Endothelial cell of umbilical vein (primary cell): ENCODE measurements around the gene MINDY3. TPM values are rescaled to one million over a fixed set of nuclear protein-coding genes. Genes with fewer than 3 reads are reported as not detected.

ENCODE experiments used
- BruUV-seq: library from RNA; stranded (reverse); fragments of 400-500 nt; replicated peaks from 2 replicates; lab custom pipeline; 2021; lab: Mats Ljungman, UMichigan
- CTCF ChIA-PET: fragments of 300-600, 350-600 bp; sonication (Branson Sonifier 250); formaldehyde crosslinking; loops from one replicate; lab custom pipeline; 2021; ENCODE audit warnings: antibody characterized with exemption, inconsistent platforms; lab: Charles Lee
- POLR2A ChIA-PET: fragments of 300-600, 350-600 bp; sonication (Branson Sonifier 250); formaldehyde crosslinking; loops from one replicate; lab custom pipeline; 2021; ENCODE audit warnings: antibody characterized with exemption, inconsistent platforms; lab: Charles Lee
- DNase-seq: peaks from one replicate; pipeline ENCODE4 v3.0.0-alpha.2; 2011; ENCODE audit warnings: low read depth, low spot score
- FAIRE-seq: peaks from 2 replicates; lab custom pipeline; 2011; peaks lifted over from hg19 to GRCh38; lab: Jason Lieb, UNC
- H2AFZ ChIP-seq: 2 replicates; pipeline ENCODE4 v1.6.0; 2012; ENCODE audit warnings: low read depth, low read length, control low read depth, inconsistent platforms
- H3K27ac ChIP-seq: 2 replicates; pipeline ENCODE4 v1.5.1; 2011; ENCODE audit warnings: low read depth, mild to moderate bottlenecking, control low read depth, low read length, moderate library complexity; ENCODE audit not compliant: insufficient read depth
- H3K27me3 ChIP-seq, 2 experiments: 2 replicates each; pipeline versions ENCODE4 v1.6.0 to v1.6.1; 2011; ENCODE audit warnings: low read length in 2 of 2, mixed read lengths in 1 of 2; ENCODE audit not compliant: control insufficient read depth in 2 of 2, insufficient read depth in 2 of 2
- H3K36me3 ChIP-seq, 2 experiments: 2 replicates in 1 of 2; 3 replicates in 1 of 2; pipeline ENCODE4 v1.5.1; 2011; ENCODE audit warnings: low read length in 2 of 2, mild to moderate bottlenecking in 1 of 2, moderate library complexity in 1 of 2; ENCODE audit not compliant: control insufficient read depth in 2 of 2, insufficient read depth in 2 of 2; ENCODE audit errors: extremely low read depth in 1 of 2
- H3K4me1 ChIP-seq: 3 replicates; pipeline ENCODE4 v1.5.1; 2011; ENCODE audit warnings: mild to moderate bottlenecking, low read length; ENCODE audit not compliant: control insufficient read depth, insufficient read depth; ENCODE audit errors: extremely low read depth
- H3K4me2 ChIP-seq: 2 replicates; pipeline ENCODE4 v1.6.1; 2011; ENCODE audit warnings: low read length, control low read depth, mixed read lengths; ENCODE audit not compliant: insufficient read depth
- H3K4me3 ChIP-seq, 3 experiments: fragments of 200-600 bp in 1 of 3; sonication (generic), shearing (Covaris generic) in 1 of 3; replicated peaks in 1 of 3; 2 replicates each; pipeline ENCODE4 v1.5.1; 2011 to 2016; ENCODE audit warnings: control low read depth in 3 of 3, low read length in 3 of 3, mild to moderate bottlenecking in 2 of 3, inconsistent platforms in 1 of 3, low read depth in 1 of 3, moderate library complexity in 1 of 3; ENCODE audit not compliant: insufficient read depth in 1 of 3
- H3K79me2 ChIP-seq: 2 replicates; pipeline ENCODE4 v1.6.0; 2012; ENCODE audit warnings: low read length, inconsistent platforms; ENCODE audit not compliant: control insufficient read depth, insufficient read depth
- H3K9ac ChIP-seq: replicated peaks from 2 replicates; pipeline ENCODE3; 2011; ENCODE audit warnings: low read length, control low read depth; ENCODE audit not compliant: insufficient read depth; ENCODE audit errors: extremely low read depth
- H3K9me1 ChIP-seq: replicated peaks from 3 replicates; pipeline ENCODE4 v1.6.0; 2011; ENCODE audit warnings: mild to moderate bottlenecking, low read length; ENCODE audit not compliant: control insufficient read depth, insufficient read depth; ENCODE audit errors: extremely low read depth
- H3K9me3 ChIP-seq: replicated peaks from 2 replicates; pipeline ENCODE4 v1.5.1; 2012; ENCODE audit warnings: low read length, inconsistent platforms; ENCODE audit not compliant: control insufficient read depth, insufficient read depth
- H4K20me1 ChIP-seq: replicated peaks from 2 replicates; pipeline ENCODE3; 2011; ENCODE audit warnings: mild to moderate bottlenecking, low read length; ENCODE audit not compliant: control insufficient read depth, insufficient read depth; ENCODE audit errors: extremely low read depth
- EZH2 ChIP-seq: IDR thresholded peaks from 2 replicates; pipeline ENCODE4 v1.6.1; 2012; ENCODE audit warnings: borderline replicate concordance, low read depth, mild to moderate bottlenecking, moderate library complexity, low read length, inconsistent platforms; ENCODE audit not compliant: severe bottlenecking
- FOS ChIP-seq: IDR thresholded peaks from 2 replicates; pipeline ENCODE4 v1.6.1; 2011; ENCODE audit warnings: mild to moderate bottlenecking, low read length, moderate library complexity, borderline replicate concordance; ENCODE audit not compliant: insufficient read depth
- JUN ChIP-seq: IDR thresholded peaks from 2 replicates; pipeline ENCODE4 v1.6.1; 2011; ENCODE audit warnings: borderline replicate concordance, low read depth; ENCODE audit not compliant: insufficient read length, insufficient read depth
- POLR2AphosphoS5 ChIP-seq: IDR thresholded peaks from 2 replicates; pipeline ENCODE4 v1.6.1; 2012; ENCODE audit warnings: low read depth, mild to moderate bottlenecking, control low read depth, low read length, moderate library complexity; ENCODE audit not compliant: insufficient read depth
- dilution Hi-C: fragments of 300-500 bp; cut with MboI; formaldehyde crosslinking; loops from one replicate; pipeline ENCODE4 v1.15.0; 2019; ENCODE audit warnings: low sequenced_read_pairs; ENCODE audit not compliant: extremely low pct_ligation_motif_present
- intact Hi-C: fragments of 100-400 bp; cut with micrococcal nuclease; formaldehyde crosslinking; loops from one replicate; pipeline ENCODE4 v1.10.0; 2022
- polyA plus RNA-seq, 4 experiments: library from polyadenylated mRNA; depleted of rRNA in 3 of 4; stranded (reverse) in 3 of 4; unstranded in 1 of 4; fragments of >200 nt; gene quantifications; 2 replicates each; pipeline versions ENCODE4 v1.2.1 to v1.2.3, GENCODE V29; 2011 to 2012; ENCODE audit warnings: missing spikeins in 1 of 4
- total RNA-seq: library from RNA; stranded (reverse); gene quantifications from 2 replicates; pipeline ENCODE4 v1.2.3, GENCODE V29; 2021
- TF ChIP-seq, protein P1 (sequence below): IDR thresholded peaks from 2 replicates; pipeline ENCODE4 v1.6.1; 2011; ENCODE audit not compliant: insufficient read depth, insufficient read length
- TF ChIP-seq, protein P2 (sequence below), 2 donors: IDR thresholded peaks; 1 replicate in 1 of 2; 2 replicates in 1 of 2; pipeline ENCODE4 v1.5.1; 2011; ENCODE audit warnings: low read length in 2 of 2, mild to moderate bottlenecking in 2 of 2, moderate library complexity in 2 of 2, control low read depth in 1 of 2, inconsistent platforms in 1 of 2, low read depth in 1 of 2; ENCODE audit not compliant: insufficient read depth in 1 of 2; ENCODE audit errors: extremely low read depth in 1 of 2

Gene MINDY3
- total and polyA plus RNA-seq, 2 donors (not counting 3 experiments of a cell fraction or from before 2014, with no cell fraction given): 7.5 to 20.2 TPM

DNA sequence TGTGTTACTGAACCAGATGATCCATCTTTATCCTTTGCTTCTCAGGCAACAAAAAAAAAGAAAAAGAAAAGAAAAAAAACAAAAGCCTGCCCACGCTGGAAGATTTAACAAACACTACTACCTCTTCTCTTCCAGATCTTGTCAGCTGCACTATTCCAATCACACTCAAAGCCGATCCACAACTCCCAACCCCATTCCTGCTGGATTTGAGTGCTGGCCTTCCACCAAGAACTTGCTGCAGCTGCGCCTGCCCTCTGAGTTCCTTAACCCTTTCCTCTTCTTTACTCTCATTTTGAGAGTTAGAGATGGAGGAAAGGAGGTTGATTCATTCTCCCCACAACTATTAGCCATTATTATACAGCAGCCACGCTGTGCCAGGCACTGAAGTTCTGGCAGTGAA lies 124.5 kb downstream of the MINDY3 start:
- no peaks in the 10 kb centered on the region for H4K20me1 ChIP-seq
- H3K36me3 ChIP-seq: no peaks in the 10 kb centered on the region
- H2AFZ ChIP-seq: no peak overlapping the region
- no peaks in the 10 kb centered on the region for H3K9me1 ChIP-seq
- intact Hi-C loops: no loop called here
- no peaks in the 10 kb centered on the region for H3K9me3 ChIP-seq
- H3K27me3 ChIP-seq: peaks cover 5 to 13% of the 10 kb centered on the region in 2 experiments
- no peak overlapping the region for H3K4me3 ChIP-seq
- no TSS peak for BruUV-seq
- H3K79me2 ChIP-seq: no peaks in the 10 kb centered on the region
- no peak overlapping the region for H3K4me2 ChIP-seq
- ChIA-PET CTCF (no interaction called here), POLR2A (no interaction called here)
- FAIRE-seq (no peak), DNase-seq (no peak)
- no peak overlapping the region for H3K9ac ChIP-seq
- TF ChIP-seq FOS (no peak), POLR2AphosphoS5 (no peak)
- H3K4me1 ChIP-seq: no peaks in the 10 kb centered on the region
- no peak overlapping the region for H3K27ac ChIP-seq
- dilution Hi-C loops: no loop called here

DNA sequence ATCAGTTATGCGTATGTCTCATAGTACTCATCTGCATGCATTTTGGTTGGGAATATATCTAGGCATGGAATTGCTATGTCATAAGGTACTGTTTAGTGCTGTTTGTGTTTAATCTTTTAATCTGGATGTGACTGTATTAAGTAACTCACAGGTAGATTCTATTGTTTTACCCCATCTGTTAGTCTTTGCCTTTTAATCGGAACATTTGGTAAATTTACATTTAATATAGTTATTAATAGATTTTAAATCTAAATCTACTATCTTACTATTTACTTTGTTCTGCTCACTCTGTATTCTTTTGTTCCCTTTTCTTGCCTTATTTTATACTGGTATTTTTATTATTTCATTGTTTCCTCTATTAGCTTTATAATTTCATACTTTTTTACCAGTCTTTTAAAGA lies 130.0 kb downstream of the MINDY3 start:
- H3K4me1 ChIP-seq: no peaks in the 10 kb centered on the region
- no peak overlapping the region for H2AFZ ChIP-seq
- DNase-seq (no peak), FAIRE-seq (no peak)
- ChIA-PET CTCF (interaction anchor here (0.9 to 2.0 kb wide), 3 partner anchors 11 to 355 kb away, joined by 3 to 10 read pairs (median 5); partner anchors contain the start of gene ITGA8), POLR2A (no interaction called here)
- no peaks in the 10 kb centered on the region for H4K20me1 ChIP-seq
- no TSS peak for BruUV-seq
- no peaks in the 10 kb centered on the region for H3K9me1 ChIP-seq
- dilution Hi-C loops (no loop called here), intact Hi-C loops (no loop called here)
- no peaks in the 10 kb centered on the region for H3K36me3 ChIP-seq
- H3K27ac ChIP-seq: no peak overlapping the region
- H3K4me2 ChIP-seq: no peak overlapping the region
- peaks cover 9 to 12% of the 10 kb centered on the region in 2 experiments for H3K27me3 ChIP-seq
- no peaks in the 10 kb centered on the region for H3K79me2 ChIP-seq
- no peaks in the 10 kb centered on the region for H3K9me3 ChIP-seq
- no peak overlapping the region for H3K4me3 ChIP-seq
- H3K9ac ChIP-seq: no peak overlapping the region
- TF ChIP-seq EZH2: no peak
- TF ChIP-seq, protein P1, sequence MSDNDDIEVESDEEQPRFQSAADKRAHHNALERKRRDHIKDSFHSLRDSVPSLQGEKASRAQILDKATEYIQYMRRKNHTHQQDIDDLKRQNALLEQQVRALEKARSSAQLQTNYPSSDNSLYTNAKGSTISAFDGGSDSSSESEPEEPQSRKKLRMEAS: no peak
- no peak for TF ChIP-seq JUN
- TF ChIP-seq POLR2AphosphoS5: no peak
- TF ChIP-seq FOS: no peak
- TF ChIP-seq, protein P2, sequence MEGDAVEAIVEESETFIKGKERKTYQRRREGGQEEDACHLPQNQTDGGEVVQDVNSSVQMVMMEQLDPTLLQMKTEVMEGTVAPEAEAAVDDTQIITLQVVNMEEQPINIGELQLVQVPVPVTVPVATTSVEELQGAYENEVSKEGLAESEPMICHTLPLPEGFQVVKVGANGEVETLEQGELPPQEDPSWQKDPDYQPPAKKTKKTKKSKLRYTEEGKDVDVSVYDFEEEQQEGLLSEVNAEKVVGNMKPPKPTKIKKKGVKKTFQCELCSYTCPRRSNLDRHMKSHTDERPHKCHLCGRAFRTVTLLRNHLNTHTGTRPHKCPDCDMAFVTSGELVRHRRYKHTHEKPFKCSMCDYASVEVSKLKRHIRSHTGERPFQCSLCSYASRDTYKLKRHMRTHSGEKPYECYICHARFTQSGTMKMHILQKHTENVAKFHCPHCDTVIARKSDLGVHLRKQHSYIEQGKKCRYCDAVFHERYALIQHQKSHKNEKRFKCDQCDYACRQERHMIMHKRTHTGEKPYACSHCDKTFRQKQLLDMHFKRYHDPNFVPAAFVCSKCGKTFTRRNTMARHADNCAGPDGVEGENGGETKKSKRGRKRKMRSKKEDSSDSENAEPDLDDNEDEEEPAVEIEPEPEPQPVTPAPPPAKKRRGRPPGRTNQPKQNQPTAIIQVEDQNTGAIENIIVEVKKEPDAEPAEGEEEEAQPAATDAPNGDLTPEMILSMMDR (IDR thresholded peaks at IDR 0.05; ENCODE audit: extremely low read depth in 1 of 2, insufficient read depth in 1 of 2, low read depth in 1 of 2, low read length in 2 of 2): no peak
